Islet precursor cell (in vitro differentiated cells): ENCODE data around the gene DOK1.

ENCODE experiments used
- DNase-seq: peaks from one replicate; pipeline ENCODE4 v3.0.0-alpha.2; 2018

The DOK1 gene

GRCh38 chr2:74571058-74571457, 16.5 kb downstream of the DOK1 start:
- DNase-seq = no peak

DNA sequence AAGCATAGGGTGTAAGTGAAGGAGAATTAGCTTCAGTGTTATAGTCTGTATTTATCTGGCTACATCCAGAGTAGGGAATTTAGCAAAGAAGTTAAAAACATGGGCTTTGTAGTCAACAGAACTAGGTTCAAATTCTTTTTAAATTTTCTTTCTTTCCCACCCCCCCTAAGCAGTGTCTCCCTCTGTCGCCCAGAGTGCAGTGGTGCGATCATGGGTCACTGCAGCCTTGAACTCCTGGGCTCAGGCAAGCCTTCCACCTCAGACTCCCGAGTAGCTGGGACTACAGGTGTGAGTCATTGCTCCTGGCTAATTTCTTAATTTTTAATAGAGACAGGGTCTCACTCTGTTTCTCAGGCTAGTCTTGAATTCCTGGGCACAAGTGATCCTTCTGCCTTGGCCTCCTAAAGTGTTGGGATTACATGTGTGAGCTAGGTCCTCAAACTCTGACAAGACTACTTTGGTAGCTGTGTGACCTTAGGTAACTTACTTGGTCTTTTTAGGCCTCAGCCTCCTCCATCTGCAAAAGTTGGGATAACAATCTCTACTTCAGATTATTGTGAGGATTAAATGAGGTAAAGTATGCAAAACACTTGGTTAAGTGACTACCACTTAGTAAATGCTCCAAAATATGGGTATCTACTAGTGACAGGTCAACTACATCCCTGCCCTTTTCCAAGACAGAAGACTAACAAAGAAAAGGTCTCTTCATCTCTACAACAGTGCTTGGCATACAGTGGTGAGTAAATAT, 17.8 kb downstream of the DOK1 start:
- DNase-seq = no peak

GRCh38 chr2:74573747-74574562, 19.4 kb downstream of the DOK1 start:
- DNase-seq = no peak

DNA sequence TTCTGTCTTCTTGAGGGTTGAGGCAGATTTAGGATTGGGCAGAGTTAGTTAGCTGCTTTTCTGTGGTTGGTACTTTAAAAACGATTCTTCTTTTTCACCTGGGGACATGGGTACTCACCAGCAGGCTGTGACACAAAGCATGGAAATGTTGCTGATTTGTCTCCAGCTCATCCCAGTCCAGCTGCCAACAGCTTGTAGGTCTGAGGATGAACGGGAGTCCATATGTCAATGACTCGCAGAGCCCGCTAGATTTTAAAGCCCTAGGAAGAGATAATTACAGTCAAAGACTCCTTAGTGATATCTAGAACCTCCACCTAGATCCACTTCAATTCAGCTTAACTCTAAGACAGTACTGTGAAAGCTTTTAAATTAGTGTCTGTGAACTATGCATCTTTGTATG, 20.8 kb downstream of the DOK1 start:
- no peak for DNase-seq

DNA sequence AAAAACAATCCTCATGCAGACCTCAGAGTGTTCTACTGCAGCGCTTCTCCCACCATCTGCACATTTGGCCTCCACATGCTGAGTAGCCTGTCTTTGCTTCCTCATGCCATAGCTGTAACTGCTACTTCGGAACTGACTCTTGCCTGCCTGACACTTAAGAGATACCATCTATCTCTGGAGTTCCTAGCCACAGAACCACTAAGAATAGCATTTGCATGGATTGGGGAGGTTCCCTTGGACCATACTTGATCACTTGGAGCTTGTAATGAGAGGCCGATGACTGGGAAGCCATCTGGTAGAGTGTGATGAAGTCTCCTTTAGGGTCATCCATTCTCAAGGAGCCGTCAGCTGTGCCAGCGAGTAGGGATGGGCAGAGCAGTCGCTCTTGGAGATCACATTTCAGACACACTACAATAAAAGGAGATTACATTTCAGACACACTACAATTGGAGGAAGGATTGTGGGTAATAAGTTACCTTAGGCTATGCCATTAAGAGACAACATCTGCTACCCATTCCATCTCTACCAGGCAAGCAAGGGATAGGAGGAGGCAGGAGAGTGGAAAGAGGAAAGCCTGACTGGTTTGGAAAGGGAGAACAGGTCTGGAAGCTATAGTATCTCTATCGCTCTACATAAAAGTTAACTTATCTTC, 21.8 kb downstream of the DOK1 start:
- DNase-seq = no peak

- DNase-seq = no peak
Observed at GRCh38 chr2:74576863-74577229, 22.3 kb downstream of the DOK1 start.

DNA sequence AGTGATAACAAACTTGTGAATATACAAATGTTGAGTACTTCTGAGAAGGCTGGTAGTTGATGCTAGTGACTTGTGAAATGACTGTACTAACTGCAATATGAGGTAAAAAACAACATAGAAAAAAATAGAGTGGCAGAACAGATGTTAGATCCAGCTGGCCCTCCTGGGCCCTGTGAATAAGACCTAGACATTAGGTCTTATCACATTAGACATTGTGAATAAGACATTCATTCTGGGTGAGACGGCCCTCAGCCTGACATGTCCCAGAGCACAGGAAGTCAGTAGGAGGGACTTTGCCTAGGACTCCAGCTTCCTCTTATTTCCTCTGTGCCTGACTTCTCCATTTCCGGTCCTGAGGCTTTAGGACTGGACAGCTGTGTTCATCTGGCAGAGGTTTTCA, 22.9 kb downstream of the DOK1 start:
- DNase-seq = no peak

DNA sequence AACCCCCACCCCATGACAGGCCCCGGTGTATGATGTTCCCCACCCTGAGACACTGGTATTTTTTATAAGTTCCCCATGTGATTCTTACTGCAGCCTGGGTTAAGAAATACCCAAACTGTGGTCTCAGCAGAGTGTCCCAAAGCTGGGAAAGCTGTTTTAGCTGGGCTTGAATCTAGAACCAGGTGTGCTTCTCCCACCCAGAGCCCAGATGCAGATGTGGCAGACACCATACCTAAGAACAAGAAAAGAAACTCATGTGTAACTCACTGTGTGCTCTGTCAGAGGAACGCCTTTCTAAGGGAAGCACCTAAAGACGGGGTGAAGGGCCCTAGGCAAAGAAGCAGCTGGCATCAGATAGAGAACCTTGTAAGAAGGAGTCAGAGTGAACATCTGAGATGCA, 23.9 kb downstream of the DOK1 start:
- no peak for DNase-seq

- no peak for DNase-seq
Observed at GRCh38 chr2:74581463-74581862, 26.9 kb downstream of the DOK1 start.

- no peak for DNase-seq
Observed at GRCh38 chr2:74582184-74582583, 27.7 kb downstream of the DOK1 start.

- peak; percentile 78 for DNase-seq
Observed at GRCh38 chr2:74583504-74583903, 29.0 kb downstream of the DOK1 start.

GRCh38 chr2:74584088-74584645, 29.6 kb downstream of the DOK1 start:
- no peak for DNase-seq

- DNase-seq = no peak
Observed at GRCh38 chr2:74585406-74586185, 31.1 kb downstream of the DOK1 start.

- DNase-seq = peak; percentile 79
Observed at GRCh38 chr2:74587664-74588277, 33.3 kb downstream of the DOK1 start.

GRCh38 chr2:74588664-74589063, 34.1 kb downstream of the DOK1 start:
- DNase-seq = no peak

- DNase-seq = no peak
Observed at GRCh38 chr2:74593826-74594772, 39.6 kb downstream of the DOK1 start.

GRCh38 chr2:74596584-74596983, 42.1 kb downstream of the DOK1 start:
- DNase-seq = no peak

GRCh38 chr2:74597410-74597809, 42.9 kb downstream of the DOK1 start:
- no peak for DNase-seq

DNA sequence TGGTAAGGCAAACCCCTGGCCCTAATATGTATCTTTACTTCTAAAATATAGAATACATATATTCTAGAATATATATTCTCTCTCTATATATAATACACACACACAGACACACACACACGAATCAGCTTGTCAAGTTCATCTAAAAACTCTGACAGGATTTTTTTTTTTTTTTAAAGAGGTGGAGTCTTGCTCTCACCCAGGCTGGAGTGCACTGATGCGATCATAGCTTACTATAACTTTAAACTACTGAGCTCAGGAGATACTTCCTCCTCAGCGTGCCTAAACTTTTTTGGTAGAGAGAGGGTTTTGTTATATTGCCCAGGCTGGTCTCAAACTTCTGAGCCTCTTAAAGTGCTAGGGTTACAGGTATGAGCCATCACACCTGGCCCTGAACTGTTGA, 45.2 kb downstream of the DOK1 start:
- no peak for DNase-seq

DNA sequence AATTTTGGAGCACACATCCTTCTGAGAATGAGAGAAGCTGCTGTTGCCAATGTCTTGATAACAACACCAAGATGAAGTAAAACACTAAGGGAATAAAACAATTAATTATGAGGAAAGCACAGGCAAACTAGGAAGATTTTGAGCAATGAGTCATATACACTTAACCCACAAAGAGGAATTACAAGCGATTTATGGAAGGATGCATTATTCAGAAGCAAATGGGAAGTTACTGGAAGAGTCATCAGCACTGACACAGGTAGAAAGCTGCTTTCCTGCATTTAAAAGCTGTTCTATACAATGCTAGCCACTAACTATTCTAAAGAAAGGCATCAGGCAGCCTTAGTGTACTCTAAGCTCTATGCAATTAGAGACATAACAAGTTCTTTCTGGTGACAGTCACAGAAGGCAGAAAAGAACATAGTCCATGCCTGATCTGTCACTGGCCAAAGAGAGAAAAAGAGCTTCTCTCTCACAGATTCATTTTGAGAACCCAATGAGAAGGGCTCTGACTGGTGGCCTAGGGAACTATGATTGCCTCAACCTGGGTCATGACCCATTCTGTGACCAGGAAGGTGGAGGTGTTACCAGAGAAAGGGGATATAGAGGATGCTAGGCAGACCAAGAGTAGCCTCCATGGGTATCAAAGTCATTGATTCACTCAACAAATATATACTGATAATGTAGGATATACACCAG, 48.2 kb downstream of the DOK1 start:
- DNase-seq = no peak
